HL-60 (cell line): ENCODE data around the gene RNASE13.

Source experiments
- CTCF ChIP-seq: IDR thresholded peaks from one replicate; pipeline ENCODE4 v1.5.1; 2011; ENCODE audit warnings: low read length, control low read depth, inconsistent platforms; ENCODE audit not compliant: insufficient read depth
- POLR2AphosphoS5 ChIP-seq: IDR thresholded peaks from 2 replicates; pipeline ENCODE4 v1.6.1; 2012; ENCODE audit warnings: low read depth
- REST ChIP-seq: IDR thresholded peaks from 2 replicates; pipeline ENCODE4 v1.6.1; 2012; ENCODE audit warnings: low read depth; ENCODE audit not compliant: insufficient replicate concordance

- TF ChIP-seq CTCF (no peak), POLR2AphosphoS5 (no peak), REST (no peak)
Observed at GRCh38 chr14:21058903-21059302, 24.3 kb upstream of the RNASE13 start.
